Measurements from ENCODE around the gene MOCOS. TPM values are rescaled to one million over a fixed set of nuclear protein-coding genes. Genes with fewer than 3 reads are reported as not detected.

The MOCOS gene
- total RNA-seq, 2 experiments from 2014 or later = 0.13 to 0.18 TPM

GRCh38 chr18:36315736-36316135 lies 128.4 kb downstream of the MOCOS start:
- peaks cover 12% of the 10 kb centered on the region for H3K27me3 Mint-ChIP-seq
- DNase-seq (no peak), ATAC-seq (no peak)
- peaks cover 2% of the 10 kb centered on the region for H3K36me3 Mint-ChIP-seq (ENCODE audit: low read depth)
- POLR2A ChIA-PET = no interaction called here
- H3K4me3 Mint-ChIP-seq = no peak overlapping the region
- intact Hi-C loops (cut with micrococcal nuclease) = no loop called here
- TF ChIP-seq CTCF (IDR thresholded peaks at IDR 0.05) = no peak
- peaks cover 10% of the 10 kb centered on the region for H3K9me3 Mint-ChIP-seq
- CTCF ChIA-PET = no interaction called here
- H3K4me1 Mint-ChIP-seq (ENCODE audit: low read depth) = no peaks in the 10 kb centered on the region
- H3K27ac Mint-ChIP-seq = no peak overlapping the region

GRCh38 chr18:36316246-36316645 lies 128.9 kb downstream of the MOCOS start:
- ATAC-seq (no peak), DNase-seq (no peak)
- Mint-ChIP-seq H3K9me3 (peaks cover 10% of the 10 kb centered on the region), H3K27ac (no peak overlapping the region), H3K36me3 (ENCODE audit: low read depth) (peaks cover 2% of the 10 kb centered on the region), H3K27me3 (peaks cover 15% of the 10 kb centered on the region), H3K4me1 (ENCODE audit: low read depth) (no peaks in the 10 kb centered on the region), H3K4me3 (no peak overlapping the region)
- POLR2A ChIA-PET = no interaction called here
- CTCF ChIA-PET = no interaction called here
- no peak for TF ChIP-seq CTCF (IDR thresholded peaks at IDR 0.05)
- intact Hi-C loops (cut with micrococcal nuclease) = no loop called here

Other genes starting within 250 kb of the MOCOS start
- 10 to 100 TPM; 29.4 to 31.9 TPM for gene RPRD1A, start 119.9 kb upstream of the MOCOS start, total RNA-seq
- gene SLC39A6, start 58.2 kb upstream of the MOCOS start, total RNA-seq = 10 to 100 TPM; 20.6 to 20.8 TPM
- 100 to 1,000 TPM in 1 of 2 experiments, 10 to 100 TPM in 1; 98.8 to 105 TPM for gene ELP2, start 57.6 kb upstream of the MOCOS start, total RNA-seq
- gene FHOD3, start 110.2 kb downstream of the MOCOS start, total RNA-seq = not detected

All from activated CD8-positive, alpha-beta T cell treated with anti-CD3 and anti-CD28 coated beads for 36 hours (primary cell).